AG04449 (cell line): ENCODE data around the gene FBXL4.

Experiments
- CTCF ChIA-PET: fragments of 350-600 bp; formaldehyde crosslinking; extraction: SDS; loops from one replicate; lab custom pipeline; 2021; ENCODE audit warnings: antibody characterized with exemption; lab: Yijun Ruan, JAX
- POLR2A ChIA-PET: fragments of 400-600, 350-600 bp; formaldehyde crosslinking; extraction: SDS; loops from one replicate; lab custom pipeline; 2020; ENCODE audit warnings: antibody characterized with exemption, inconsistent platforms; lab: Yijun Ruan, JAX
- DNase-seq: peaks from one replicate; pipeline ENCODE4 v3.0.0-alpha.2; 2010; ENCODE audit warnings: low read depth, low spot score
- H3K4me3 ChIP-seq: 2 replicates; pipeline ENCODE4 v1.5.1; 2011; ENCODE audit warnings: low read depth, mild to moderate bottlenecking, control low read depth, low read length
- TF ChIP-seq, protein P1 (sequence below): IDR thresholded peaks from one replicate; pipeline ENCODE4 v1.5.1; 2011; ENCODE audit warnings: mild to moderate bottlenecking, moderate library complexity, low read length, control low read depth, inconsistent platforms; ENCODE audit not compliant: insufficient read depth; ENCODE audit errors: missing control alignments

The FBXL4 gene

DNA sequence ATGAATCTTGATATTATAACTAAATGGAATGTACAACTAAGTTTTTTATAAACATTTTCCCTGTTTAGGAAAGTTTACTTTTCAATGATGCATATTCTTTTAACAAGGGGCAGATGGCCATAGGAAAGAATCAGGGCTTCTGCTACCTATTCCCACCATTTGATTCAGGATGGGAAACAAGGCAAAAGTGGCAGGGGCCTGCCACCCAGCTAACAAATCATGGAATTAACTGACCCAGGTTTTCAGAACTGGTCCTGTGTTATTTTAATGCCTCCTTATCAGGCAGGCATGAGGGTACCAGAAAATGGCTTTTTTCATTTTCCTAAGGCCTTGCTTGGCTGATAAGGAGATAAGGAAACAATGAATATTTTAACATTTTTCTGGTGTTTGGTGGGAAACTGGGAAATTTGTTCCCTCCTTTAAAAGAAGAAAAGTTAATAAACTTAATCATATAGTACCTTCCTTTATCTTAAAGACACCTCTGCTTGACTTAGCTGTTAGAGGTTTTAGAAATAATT lies 106.7 kb downstream of the FBXL4 start:
- POLR2A ChIA-PET = no interaction called here
- CTCF ChIA-PET = no interaction called here
- H3K4me3 ChIP-seq = no peak overlapping the region
- no peak for DNase-seq
- TF ChIP-seq, protein P1, sequence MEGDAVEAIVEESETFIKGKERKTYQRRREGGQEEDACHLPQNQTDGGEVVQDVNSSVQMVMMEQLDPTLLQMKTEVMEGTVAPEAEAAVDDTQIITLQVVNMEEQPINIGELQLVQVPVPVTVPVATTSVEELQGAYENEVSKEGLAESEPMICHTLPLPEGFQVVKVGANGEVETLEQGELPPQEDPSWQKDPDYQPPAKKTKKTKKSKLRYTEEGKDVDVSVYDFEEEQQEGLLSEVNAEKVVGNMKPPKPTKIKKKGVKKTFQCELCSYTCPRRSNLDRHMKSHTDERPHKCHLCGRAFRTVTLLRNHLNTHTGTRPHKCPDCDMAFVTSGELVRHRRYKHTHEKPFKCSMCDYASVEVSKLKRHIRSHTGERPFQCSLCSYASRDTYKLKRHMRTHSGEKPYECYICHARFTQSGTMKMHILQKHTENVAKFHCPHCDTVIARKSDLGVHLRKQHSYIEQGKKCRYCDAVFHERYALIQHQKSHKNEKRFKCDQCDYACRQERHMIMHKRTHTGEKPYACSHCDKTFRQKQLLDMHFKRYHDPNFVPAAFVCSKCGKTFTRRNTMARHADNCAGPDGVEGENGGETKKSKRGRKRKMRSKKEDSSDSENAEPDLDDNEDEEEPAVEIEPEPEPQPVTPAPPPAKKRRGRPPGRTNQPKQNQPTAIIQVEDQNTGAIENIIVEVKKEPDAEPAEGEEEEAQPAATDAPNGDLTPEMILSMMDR = no peak

DNA sequence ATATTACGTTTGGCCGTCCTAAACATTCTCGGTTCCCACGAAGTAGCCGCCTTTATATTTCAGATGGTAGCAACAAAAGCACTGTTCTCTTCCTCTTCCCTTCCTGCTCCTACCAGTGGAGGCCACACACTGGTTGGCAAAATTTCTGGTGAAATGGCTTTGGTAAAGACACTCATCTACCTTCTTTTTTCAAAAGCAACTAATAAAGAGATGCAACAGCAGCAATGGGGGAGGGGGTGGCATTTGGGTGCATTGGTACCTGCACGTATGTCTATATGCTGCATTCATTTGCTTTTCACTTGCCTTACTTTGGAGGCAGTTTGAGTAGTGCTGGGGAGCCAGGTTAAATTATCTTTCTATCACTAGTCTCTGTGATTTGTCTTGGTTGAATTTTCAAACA lies 107.4 kb downstream of the FBXL4 start:
- CTCF ChIA-PET = interaction anchor here (0.6 to 1.4 kb wide), 2 partner anchors 690 to 1134 kb away, joined by 3 read pairs; no protein-coding TSS in a partner anchor
- POLR2A ChIA-PET = no interaction called here
- TF ChIP-seq, protein P1 = no peak
- DNase-seq = no peak
- H3K4me3 ChIP-seq = no peak overlapping the region

DNA sequence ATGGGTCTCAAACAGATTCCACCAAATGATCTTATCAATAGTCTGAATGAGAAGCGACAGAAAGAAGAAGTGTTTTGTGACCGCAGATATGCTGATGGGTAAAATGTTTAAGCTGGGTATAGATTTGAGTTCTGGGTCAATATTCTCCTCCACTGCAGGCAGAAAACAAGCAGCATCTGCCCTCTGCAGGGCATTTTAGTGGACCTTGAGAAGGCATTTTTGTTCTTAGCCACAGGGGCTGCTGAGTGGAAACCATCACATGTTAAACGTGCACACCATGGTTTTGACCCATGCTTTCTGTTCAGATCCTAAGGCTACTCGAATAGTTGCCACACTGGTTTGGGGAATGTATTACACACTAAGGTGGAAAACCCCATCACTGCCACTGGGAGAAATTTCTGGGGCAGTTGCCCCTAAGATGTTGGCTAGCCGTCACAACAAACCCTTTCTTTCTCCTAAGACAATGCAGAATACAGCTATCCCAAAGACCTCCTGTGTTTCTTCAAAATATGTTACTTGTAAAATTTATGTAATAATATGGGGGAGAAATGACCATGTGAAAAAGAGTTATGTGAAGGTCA lies 107.9 kb downstream of the FBXL4 start:
- no peak overlapping the region for H3K4me3 ChIP-seq
- DNase-seq = no peak
- ChIA-PET CTCF (interaction anchor here (0.6 to 1.4 kb wide), 2 partner anchors 690 to 1133 kb away, joined by 3 read pairs; no protein-coding TSS in a partner anchor), POLR2A (no interaction called here)
- TF ChIP-seq, protein P1 = peak; percentile 34

DNA sequence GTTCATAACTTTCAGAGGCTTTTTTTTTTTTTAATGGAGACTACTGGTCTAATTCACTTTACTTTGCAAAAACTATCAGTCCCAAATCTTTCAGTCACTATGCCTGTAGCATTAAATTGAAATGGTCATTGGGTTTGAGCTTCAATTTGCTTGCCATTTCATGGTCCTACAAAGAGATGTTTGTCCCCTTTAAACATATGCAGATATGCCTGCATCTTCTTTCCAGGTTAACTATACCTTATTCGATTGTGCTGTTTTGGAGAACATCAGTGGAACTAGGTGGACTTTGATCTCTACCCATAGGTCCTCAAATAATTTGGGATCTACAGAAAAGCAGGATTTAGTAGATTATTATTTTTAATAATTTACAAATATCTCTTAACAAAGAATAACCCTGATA lies 108.8 kb downstream of the FBXL4 start:
- TF ChIP-seq, protein P1 = no peak
- no peak for DNase-seq
- no peak overlapping the region for H3K4me3 ChIP-seq
- ChIA-PET CTCF (interaction anchor here (1.4 kb wide), 1 partner anchor 1132 kb away, joined by 3 read pairs; no protein-coding TSS in a partner anchor), POLR2A (no interaction called here)

DNA sequence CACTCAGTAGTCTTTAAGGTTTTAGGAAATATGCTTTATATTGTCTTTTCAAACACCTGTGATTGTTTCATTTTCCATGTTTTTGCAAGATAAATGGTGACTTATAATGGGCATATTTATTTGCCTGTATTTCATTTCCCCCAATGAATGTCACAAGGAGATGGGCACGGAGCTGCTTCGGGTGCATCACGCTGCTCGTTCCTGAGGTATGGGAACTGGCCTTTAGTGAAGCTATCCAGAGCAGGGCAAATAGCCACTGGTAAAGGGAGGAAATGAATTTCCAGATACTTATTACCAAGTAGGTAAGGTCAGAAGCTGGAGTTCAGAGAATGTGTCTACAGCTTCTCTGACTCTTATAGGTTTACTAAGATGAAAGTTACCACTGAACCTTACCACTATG lies 109.7 kb downstream of the FBXL4 start:
- POLR2A ChIA-PET = no interaction called here
- H3K4me3 ChIP-seq = no peak overlapping the region
- DNase-seq = no peak
- TF ChIP-seq, protein P1 = no peak
- CTCF ChIA-PET = no interaction called here
